Measurements from ENCODE around the gene RPL13.

RPL13 gene

GRCh38 chr16:89596061-89596689, 35.7 kb downstream of the RPL13 start:
- FAIRE-seq (no peak), DNase-seq (ENCODE audit: low spot score) (no peak)

DNA sequence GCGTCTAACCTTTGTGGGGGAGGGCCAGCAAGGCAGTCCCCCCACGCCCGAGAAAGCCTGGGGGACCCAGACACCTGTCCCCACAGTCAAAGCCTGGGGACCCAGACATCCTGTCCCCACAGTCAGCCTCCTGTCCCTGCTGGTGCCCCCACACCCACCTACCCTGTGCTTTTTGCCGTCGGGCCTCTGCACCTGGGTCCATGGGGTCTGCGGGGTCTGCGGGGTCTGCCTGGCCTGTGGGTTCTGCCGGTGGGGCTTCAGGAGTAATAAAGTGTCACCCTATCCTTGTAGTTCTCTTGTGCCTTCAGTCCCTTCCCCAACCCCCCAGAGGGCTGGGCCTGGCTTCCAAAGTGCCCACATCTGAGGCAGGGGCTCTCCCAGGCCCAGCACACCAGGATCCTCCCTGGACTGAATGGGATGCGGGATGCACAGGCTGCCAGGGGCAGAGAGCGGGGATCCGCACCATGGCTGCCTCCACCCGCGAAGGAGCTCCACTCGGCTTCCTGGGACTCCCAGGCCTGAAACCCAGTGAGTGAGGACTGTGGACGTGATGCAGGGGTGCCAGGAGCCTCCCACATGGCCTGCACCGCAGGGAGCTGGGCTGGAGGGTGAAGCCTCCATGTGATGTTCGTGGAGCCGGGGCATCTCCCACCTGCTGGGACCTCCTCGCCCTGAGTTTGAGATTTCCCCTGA, 36.6 kb downstream of the RPL13 start:
- no peak for DNase-seq (ENCODE audit: low spot score)
- FAIRE-seq, result no peak

DNA sequence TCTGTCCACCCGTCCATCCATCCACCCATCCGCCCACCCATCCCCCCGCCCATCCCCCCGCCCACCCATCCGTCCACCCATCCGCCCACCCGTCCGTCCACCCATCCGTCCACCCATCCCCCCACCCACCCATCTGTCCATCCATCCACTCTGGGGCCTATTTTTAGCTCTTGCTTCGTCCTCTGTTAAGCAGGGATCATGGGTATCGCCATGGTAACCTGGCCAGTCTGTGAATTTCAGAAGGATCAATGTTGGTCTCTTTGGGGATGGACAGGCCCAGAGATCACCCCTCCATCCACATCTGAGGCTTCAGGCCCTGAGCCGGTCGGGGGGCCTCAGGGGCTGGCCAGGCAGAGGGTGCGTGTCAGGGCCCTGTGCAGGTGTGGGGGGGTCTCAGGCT, 37.7 kb downstream of the RPL13 start:
- no peak for DNase-seq (ENCODE audit: low spot score)

GRCh38 chr16:89599451-89599858, 39.0 kb downstream of the RPL13 start:
- FAIRE-seq, result peak; percentile 20
- DNase-seq (ENCODE audit: low spot score), result no peak

More for the DNA sequence above, 37.7 kb downstream of the RPL13 start:
- no peak for FAIRE-seq

GRCh38 chr16:89599902-89600301, 39.4 kb downstream of the RPL13 start:
- FAIRE-seq (no peak), DNase-seq (ENCODE audit: low spot score) (no peak)

DNA sequence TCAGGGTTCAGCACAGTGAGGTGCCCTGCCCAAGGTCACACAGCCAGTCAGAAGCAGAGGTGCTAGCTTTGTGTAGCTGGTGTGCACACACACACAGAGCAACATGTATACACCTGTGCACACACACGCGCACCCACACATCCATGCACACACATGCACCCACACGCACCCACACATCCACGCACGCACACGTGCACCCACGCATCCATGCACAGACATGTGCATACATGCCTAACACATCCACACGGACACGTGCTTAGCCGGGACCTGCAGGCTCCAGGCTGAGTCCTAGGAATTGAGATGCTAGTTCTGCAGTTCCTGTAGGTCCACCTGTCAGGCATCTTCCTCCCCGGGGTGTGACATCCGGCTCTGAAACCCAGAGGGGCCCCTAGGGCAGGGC, 39.9 kb downstream of the RPL13 start:
- DNase-seq (ENCODE audit: low spot score), result no peak
- no peak for FAIRE-seq

GRCh38 chr16:89600956-89601355, 40.5 kb downstream of the RPL13 start:
- FAIRE-seq (no peak), DNase-seq (ENCODE audit: low spot score) (no peak)

DNA sequence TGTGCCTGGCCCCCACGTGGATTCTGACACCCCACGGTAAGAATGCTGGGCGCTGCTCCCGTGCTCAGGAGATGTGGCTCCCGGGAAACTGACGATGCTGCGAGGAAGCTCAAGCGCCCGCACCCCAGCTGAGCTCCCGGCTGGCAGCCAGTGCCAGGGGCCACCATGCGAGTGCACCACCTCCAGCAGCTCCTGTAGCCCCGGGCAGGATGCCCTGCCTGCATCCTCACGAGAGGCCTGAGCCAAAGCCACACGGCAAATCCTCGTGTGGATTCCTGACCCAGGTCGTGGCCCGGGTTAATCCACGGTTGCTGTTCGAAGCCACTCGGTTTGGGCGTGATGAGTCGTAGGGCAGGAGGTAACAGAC, 41.4 kb downstream of the RPL13 start:
- no peak for DNase-seq (ENCODE audit: low spot score)
- no peak for FAIRE-seq

DNA sequence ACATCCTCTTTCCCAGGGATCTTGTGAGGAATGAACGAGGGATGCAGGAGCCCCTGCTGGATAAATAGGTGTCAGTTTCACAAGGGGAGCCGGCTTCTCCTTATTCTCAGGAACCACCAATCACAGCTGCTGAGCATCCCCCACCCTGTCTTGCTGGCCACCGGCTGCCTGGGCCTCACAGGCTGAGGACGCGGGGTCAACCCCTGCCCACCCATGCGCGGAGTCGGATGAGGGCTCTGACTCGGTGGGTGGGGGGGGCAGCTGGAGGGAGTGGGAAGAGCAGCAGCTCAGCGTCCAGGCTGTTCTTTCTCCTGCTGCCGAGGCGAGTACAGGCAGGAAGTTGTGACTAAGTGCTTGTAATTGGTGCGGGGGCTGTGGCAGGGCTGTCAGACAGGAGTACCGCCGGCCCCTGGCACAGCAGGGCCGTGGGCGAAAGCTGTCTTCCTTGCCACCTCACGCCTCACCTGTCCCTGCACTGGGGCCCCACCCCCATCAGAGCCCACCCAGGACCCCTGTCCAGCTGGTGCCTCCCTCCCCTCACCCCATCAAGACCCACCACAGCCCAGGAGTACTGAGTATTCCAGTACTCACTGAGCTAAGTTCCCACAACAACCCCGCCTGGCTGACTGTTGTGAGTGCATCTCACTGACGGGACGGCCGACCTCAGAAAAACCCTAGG, 41.9 kb downstream of the RPL13 start:
- FAIRE-seq (peak; percentile 96), DNase-seq (ENCODE audit: low spot score) (peak; percentile 91)

DNA sequence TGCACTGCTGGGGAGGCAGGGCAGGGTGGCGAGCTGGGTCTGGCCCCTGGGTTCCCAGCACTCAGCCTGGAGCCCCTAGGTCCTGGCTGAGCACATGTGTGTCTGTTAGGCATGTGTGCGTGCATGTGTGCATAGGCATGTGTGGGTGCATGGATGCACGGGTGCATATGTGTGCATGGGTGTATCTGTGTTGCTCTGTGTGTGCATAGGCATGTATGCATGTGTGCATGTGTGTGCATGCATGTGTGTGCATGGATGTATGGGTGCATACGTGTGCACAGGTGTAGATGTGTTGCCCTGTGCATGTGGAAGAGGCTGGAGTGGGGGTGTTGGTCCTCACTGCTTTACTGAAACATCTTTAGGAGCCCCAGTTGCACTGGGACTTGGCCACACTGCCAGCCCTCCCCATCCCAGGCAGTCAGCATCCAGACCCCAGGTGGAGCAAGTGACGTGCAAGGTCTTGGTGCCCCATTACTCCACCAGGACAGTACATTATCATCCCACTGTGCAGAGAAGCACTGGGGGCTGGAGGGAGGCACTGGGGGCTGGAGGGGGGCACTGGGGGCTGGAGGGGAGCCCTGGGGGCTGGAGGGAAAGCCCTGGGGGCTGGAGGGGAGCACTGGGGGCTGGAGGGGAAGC, 42.6 kb downstream of the RPL13 start:
- DNase-seq (ENCODE audit: low spot score), result no peak
- peak; percentile 94 for FAIRE-seq

DNA sequence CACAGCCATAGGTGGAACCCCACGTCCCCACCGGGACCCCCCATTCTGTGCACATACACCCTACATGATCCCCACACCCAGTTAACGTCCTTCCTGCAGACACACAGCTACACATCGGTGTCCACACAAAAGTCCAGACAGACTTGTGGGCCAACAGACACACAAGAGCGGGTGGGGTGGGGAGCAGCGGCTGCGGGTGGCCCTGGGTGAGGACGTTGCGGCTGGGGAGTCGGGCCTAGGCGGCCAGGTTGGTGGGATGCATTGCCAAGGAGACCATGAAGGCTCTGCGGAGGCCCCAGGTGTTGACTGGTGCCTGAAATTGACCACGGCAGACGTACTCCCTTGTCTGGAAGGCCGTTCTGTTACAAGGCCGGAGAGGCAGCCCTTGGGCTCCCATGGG, 44.3 kb downstream of the RPL13 start:
- no peak for FAIRE-seq

GRCh38 chr16:89605186-89605970, 44.9 kb downstream of the RPL13 start:
- DNase-seq (ENCODE audit: low spot score) (no peak), FAIRE-seq (no peak)

More for the DNA sequence above, 44.3 kb downstream of the RPL13 start:
- DNase-seq (ENCODE audit: low spot score), result no peak

GRCh38 chr16:89606006-89606405, 45.5 kb downstream of the RPL13 start:
- DNase-seq (ENCODE audit: low spot score), result no peak
- FAIRE-seq, result no peak

- FAIRE-seq (no peak), DNase-seq (ENCODE audit: low spot score) (no peak)
Measured at GRCh38 chr16:89607453-89607852, 47.0 kb downstream of the RPL13 start.

DNA sequence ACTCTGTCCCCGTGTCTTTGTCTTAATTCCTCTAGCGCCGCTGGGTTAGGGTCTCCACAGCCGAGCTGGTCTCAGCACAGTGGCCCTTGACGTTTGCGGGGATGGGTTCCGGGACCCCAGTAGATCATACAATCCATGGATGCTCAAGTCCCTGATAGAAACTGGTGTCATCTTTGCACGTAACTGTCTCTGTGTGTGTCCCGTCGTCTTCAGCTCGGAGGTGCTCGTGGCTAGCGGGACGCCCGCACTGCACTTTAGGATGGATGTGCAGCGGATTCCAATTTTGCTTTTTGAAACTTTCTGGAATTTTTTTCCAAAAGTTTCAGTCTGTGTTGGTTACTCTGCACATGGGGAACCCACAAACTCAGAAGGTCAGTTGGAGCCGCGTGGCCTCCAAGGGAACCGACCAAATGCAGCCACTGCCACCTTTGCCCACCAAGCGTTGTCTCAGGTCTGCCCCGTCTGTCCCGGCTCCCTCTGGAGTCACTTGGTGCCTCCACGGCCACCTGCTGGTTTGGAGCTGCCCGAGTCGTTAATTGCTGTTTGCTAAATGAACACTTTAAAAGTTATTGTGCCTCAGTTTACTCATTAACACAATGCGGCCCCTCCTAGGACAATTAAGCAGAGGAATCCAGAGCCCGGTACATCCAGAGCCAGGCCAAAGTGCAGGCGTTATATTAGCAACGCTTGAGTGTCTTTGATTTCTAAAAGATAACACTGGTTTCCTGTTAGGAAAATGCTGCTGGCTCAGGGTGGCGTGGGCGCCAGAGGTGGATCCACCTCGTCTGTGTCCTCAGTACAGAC, 47.7 kb downstream of the RPL13 start:
- DNase-seq (ENCODE audit: low spot score) (no peak), FAIRE-seq (no peak)

DNA sequence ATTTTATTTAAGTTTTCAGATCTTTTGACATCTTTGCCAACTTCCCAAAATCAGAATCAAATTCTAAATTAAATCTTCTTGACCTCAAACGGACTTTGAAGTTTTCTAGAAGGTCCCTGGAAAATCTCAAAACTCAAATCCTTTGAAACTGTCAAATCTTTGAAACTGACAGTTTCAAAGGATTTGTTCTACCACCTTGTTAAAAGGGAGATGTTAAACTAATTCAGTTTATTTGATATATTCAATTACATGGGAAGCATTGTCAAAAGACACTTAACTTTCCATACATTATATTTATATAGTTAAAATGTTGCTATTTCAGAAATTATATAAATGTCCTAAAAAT, 49.6 kb downstream of the RPL13 start:
- FAIRE-seq (no peak), DNase-seq (ENCODE audit: low spot score) (no peak)

DNA sequence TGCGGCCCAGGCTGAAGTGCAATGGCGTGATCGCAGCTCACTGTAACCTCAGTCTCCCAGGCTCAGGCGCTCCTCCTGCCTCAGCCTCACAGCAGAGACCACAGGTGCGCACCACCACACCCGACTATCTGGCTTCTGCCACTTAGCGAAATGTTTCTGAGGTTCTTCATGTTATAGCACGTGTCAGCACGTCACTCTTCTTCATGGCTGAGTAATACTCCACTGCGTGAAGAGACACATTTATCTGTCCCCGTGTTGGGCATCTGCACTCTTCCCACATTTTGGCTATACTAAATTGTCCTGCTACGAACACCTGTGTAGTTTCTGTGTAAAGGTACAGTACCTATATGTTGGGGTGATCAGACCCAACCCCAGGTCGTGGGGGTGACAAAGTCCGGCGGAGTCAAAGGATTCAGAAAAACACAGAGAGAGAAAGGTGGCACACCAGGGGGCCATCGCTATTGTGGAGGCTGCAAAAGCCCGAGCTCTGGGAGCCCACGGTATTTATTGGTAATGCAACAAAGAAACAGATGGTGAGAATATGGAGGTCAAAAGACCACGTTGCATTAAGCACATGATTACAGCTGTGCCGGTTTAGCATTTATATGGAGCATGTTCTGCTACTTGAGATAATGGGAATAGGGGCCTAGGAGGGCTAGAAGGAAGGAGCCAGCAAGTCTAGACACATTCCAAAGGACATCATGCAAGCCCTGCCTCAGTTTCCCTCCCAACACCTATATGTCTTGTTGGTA, 52.1 kb downstream of the RPL13 start:
- FAIRE-seq (no peak), DNase-seq (ENCODE audit: low spot score) (no peak)

DNA sequence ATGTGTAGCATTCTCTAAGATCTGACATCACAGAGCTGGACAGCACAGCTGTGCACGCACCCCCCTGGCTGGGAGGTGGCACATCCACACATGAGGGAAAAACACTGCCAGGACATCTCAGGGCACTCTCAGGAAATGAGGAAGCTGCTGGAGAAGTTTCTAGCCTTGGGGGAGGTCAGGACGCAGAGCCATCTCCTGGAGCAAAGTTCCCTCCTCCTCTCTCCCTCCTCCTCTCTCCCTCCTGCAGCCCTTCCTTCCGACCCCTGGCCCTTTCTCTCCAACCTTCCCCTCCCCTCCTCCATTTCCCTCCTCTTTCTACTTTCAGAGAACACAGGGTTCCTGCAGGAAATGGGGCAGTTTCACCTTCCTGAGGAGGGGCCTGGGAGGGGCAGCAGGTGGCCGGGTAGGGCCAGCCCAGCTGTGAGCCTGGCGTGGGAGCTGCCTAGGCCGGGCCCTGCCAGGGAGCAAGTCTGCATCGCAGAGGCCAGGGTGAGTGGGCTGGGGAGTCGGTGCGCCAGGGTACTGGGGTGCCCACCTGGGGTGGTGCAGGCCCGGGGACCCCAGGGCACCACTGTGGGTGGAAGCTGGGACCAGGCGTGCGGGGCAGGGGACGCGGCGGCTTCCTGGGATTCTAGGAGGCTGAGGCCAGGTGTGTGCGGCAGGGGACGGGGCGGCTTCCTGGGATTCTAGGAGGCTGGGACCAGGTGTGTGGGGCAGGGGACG, 52.9 kb downstream of the RPL13 start, which contains the start of gene DPEP1:
TSS of gene DPEP1 (plus strand) at position 412 of the 723 bp plus-strand sequence. CDS start 16,769 bp downstream, outside the sequence.
- DNase-seq (ENCODE audit: low spot score) (no peak), FAIRE-seq (no peak)

DNA sequence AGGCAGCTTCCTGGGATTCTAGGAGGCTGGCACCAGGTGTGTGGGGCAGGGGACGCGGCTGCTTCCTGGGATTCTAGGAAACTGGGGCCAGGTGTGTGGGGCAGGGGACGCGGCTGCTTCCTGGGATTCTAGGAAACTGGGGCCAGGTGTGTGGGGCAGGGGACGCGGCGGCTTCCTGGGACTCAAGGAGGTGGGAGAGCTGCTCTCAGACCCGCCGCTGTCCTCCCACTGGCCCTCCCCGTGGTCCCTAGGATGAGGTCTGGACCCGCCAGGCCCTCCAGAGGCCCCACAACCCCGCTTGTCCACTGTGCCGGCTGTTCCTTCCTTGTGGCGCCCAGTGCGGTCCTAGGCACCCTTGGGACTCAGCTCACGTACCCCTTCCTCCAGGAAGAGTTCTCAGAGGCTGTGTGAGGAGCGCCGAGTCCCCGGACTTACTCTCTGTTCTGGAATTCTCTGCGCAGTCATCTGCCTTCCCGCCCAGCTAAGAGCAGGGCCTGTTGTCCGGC, 53.5 kb downstream of the RPL13 start:
- no peak for FAIRE-seq

More for the DNA sequence above, 53.5 kb downstream of the RPL13 start:
- DNase-seq (ENCODE audit: low spot score), result no peak
